Astrocyte of the cerebellum (primary cell): ENCODE results near the gene SCARB2.
A peak's percentile ranks its signal among the peaks of the same experiment; 100 is the strongest.

Experiments
- DNase-seq: peaks from one replicate; pipeline ENCODE4 v3.0.0-alpha.2; 2011; ENCODE audit warnings: low read depth
- H3K4me3 ChIP-seq: 2 replicates; pipeline ENCODE4 v1.5.1; 2011; ENCODE audit warnings: mild to moderate bottlenecking, low read depth, low read length, moderate library complexity
- in situ Hi-C: cut with HindIII; loops from 2 replicates; pipeline ENCODE4 v1.10.0; 2017; ENCODE audit warnings: low sequenced_read_pairs
- TF ChIP-seq, protein P1 (sequence below): IDR thresholded peaks from 2 replicates; pipeline ENCODE4 v1.5.1; 2012; ENCODE audit warnings: low read length, low read depth, moderate library complexity, mild to moderate bottlenecking; ENCODE audit errors: missing control alignments

Gene SCARB2

GRCh38 chr4:76197971-76198410 lies 15.6 kb downstream of the SCARB2 start:
- DNase-seq: peak; percentile 61

DNA sequence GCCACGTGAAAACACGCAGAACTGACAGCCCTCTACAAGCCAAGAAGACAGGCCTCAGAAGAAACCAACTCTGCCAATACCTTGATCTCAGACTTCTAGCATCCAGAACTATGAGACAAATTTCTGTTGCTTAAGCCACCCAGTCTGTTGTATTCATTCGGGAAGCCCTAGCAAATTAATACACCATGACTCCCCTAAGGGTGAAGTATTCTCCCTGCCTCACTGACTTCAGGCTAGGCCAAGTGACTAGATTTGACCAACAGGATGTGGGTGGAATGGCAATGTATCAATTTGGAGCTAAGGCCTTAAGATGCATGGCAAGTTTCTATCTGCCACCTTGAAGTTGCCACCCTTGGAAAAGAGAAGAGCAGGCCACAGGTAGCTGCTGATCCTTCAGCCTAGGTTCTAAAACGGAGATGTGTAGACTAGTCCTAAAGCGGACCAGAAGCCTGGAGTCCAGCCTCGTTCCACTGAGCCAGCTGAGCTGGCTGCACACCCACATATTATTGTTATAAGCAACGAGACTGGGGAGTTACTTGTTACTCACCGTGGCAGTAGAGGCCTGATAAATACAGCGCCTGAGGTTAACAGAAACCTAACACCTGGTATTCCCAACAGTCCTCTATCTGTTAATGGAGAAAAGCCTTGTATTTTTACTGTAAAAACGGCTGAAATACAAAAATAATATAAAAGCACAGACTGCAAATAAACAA lies 16.4 kb downstream of the SCARB2 start:
- TF ChIP-seq, protein P1, sequence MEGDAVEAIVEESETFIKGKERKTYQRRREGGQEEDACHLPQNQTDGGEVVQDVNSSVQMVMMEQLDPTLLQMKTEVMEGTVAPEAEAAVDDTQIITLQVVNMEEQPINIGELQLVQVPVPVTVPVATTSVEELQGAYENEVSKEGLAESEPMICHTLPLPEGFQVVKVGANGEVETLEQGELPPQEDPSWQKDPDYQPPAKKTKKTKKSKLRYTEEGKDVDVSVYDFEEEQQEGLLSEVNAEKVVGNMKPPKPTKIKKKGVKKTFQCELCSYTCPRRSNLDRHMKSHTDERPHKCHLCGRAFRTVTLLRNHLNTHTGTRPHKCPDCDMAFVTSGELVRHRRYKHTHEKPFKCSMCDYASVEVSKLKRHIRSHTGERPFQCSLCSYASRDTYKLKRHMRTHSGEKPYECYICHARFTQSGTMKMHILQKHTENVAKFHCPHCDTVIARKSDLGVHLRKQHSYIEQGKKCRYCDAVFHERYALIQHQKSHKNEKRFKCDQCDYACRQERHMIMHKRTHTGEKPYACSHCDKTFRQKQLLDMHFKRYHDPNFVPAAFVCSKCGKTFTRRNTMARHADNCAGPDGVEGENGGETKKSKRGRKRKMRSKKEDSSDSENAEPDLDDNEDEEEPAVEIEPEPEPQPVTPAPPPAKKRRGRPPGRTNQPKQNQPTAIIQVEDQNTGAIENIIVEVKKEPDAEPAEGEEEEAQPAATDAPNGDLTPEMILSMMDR: no peak
- in situ Hi-C loops: no loop called here
- DNase-seq: no peak
- no peak overlapping the region for H3K4me3 ChIP-seq

More at GRCh38 chr4:76197971-76198410, 15.6 kb downstream of the SCARB2 start:
- TF ChIP-seq, protein P1: no peak
- no peak overlapping the region for H3K4me3 ChIP-seq
- in situ Hi-C loops: no loop called here

GRCh38 chr4:76196376-76196775 lies 17.2 kb downstream of the SCARB2 start:
- no peak overlapping the region for H3K4me3 ChIP-seq
- in situ Hi-C loops: no loop called here
- no peak for DNase-seq
- TF ChIP-seq, protein P1: no peak

DNA sequence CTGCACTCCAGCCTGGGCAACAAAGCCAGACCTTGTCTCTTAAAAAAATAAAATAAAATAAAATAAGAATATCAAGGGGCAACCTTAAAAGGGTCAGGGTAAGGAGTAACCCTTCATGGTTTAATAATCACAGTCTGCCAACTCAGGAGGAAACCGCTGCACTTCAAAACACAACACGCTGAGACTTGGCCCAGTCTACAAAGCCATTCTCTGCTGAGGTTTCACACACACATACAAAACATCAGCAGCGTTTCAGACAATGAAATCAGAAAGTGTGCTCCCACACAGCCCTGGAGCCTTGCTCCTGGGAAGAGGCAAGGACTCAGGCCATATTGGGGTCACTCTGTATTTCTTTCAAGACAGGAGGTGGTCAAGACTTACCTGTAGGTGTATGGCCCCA lies 18.3 kb downstream of the SCARB2 start:
- H3K4me3 ChIP-seq: no peak overlapping the region
- peak; percentile 74 for DNase-seq
- TF ChIP-seq, protein P1: no peak
- in situ Hi-C loops: no loop called here

DNA sequence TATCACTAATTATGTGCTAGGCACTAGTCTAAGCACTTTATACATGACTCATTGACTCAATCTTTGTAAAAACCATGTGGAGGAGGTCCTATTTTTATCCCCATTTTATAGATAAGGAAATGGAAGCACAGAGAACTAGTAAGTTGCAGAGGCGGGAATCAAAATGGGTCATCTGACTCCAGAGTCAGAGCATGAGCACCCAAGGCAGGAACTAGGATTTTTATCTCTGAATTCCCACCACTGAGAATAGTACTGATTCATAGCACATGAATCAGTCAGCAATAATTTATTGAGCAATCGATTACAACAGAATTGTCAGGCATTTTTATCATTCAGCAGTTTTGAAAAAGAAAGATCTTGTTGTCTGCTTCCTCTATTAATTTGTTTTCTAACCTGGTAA lies 19.3 kb downstream of the SCARB2 start:
- TF ChIP-seq, protein P1: no peak
- DNase-seq: no peak
- in situ Hi-C loops: no loop called here
- no peak overlapping the region for H3K4me3 ChIP-seq

DNA sequence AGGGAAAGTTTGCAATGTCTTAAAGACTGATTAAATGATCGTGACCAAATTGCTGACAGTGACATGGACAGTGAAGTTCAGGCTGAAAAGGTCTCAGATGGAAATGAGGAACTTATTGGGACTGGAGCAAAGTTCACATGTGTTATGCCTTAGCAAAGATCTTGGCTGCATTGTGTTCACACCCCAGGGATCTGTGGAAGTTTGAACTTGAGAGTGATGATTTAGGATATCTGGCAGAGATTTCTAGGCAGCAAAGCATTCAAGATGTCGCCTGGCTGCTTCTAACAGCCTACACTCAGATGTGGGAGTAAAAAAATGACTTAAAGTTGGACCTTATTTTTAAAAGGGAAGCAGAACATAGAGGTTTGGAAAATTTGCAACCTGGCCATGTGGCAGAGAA lies 21.4 kb downstream of the SCARB2 start:
- no peak overlapping the region for H3K4me3 ChIP-seq

More for the DNA sequence above, 21.4 kb downstream of the SCARB2 start:
- TF ChIP-seq, protein P1: no peak
- in situ Hi-C loops: no loop called here
- DNase-seq: no peak
